COR-L47 (cell line): ENCODE measurements around the gene ZNF559.
"Not testable (repeated sequence)": the region's sequence is repeated elsewhere in the genome, so short reads cannot be mapped to it uniquely, and the experiment has no call there.

Experiments used
- DNase-seq: peaks from one replicate; lab custom pipeline; 2025; lab: John Stamatoyannopoulos, UW

ZNF559 gene

GRCh38 chr19:9323919-9324583 lies at the start of gene ZNF559:
TSS of gene ZNF559 (plus strand) at chr19:9324179. CDS start at chr19:9338550, 14,371 bp downstream.
- peak; percentile 92 for DNase-seq

- DNase-seq, result not testable (repeated sequence)
Observed at GRCh38 chr19:9283485-9283884, 40.5 kb upstream of the ZNF559 start.

GRCh38 chr19:9289231-9289884 lies 34.6 kb upstream of the ZNF559 start:
- no peak for DNase-seq

- DNase-seq, result no peak
Observed at GRCh38 chr19:9295411-9295849, 28.5 kb upstream of the ZNF559 start.

GRCh38 chr19:9296336-9296735 lies 27.6 kb upstream of the ZNF559 start:
- no peak for DNase-seq

- no peak for DNase-seq
Observed at GRCh38 chr19:9306443-9306842, 17.5 kb upstream of the ZNF559 start.

GRCh38 chr19:9308091-9308770 lies 15.7 kb upstream of the ZNF559 start:
- DNase-seq, result no peak

GRCh38 chr19:9309139-9309973 lies 14.6 kb upstream of the ZNF559 start, which contains the start of gene ZNF699:
TSS of gene ZNF699 (minus strand) at chr19:9309838. CDS start at chr19:9305119, 4,719 bp downstream.
- peak; percentile 97 for DNase-seq

- peak; percentile 97 for DNase-seq
Observed at GRCh38 chr19:9309974-9310446, 14.0 kb upstream of the ZNF559 start.

- DNase-seq, result no peak
Observed at GRCh38 chr19:9313756-9314155, 10.2 kb upstream of the ZNF559 start.

GRCh38 chr19:9321338-9321737 lies 2.6 kb upstream of the ZNF559 start:
- DNase-seq, result no peak

GRCh38 chr19:9321756-9322155 lies 2.2 kb upstream of the ZNF559 start:
- DNase-seq, result not testable (repeated sequence)

- DNase-seq, result not testable (repeated sequence)
Observed at GRCh38 chr19:9322201-9322600, 1.8 kb upstream of the ZNF559 start.

- peak; percentile 81 for DNase-seq
Observed at GRCh38 chr19:9323557-9323918, 441 bp upstream of the ZNF559 start.

- no peak for DNase-seq
Observed at GRCh38 chr19:9324584-9324962, 594 bp downstream of the ZNF559 start.

- no peak for DNase-seq
Observed at GRCh38 chr19:9329999-9330398, 6.0 kb downstream of the ZNF559 start.

- no peak for DNase-seq
Observed at GRCh38 chr19:9342610-9343304, 18.8 kb downstream of the ZNF559 start.

GRCh38 chr19:9345005-9345404 lies 21.0 kb downstream of the ZNF559 start:
- no peak for DNase-seq

GRCh38 chr19:9348253-9348652 lies 24.3 kb downstream of the ZNF559 start:
- DNase-seq, result no peak

GRCh38 chr19:9348671-9349070 lies 24.7 kb downstream of the ZNF559 start:
- DNase-seq, result no peak

- no peak for DNase-seq
Observed at GRCh38 chr19:9352505-9352904, 28.5 kb downstream of the ZNF559 start.
